ENCODE measurements around the gene GSPT1. TPM values are rescaled to one million over a fixed set of nuclear protein-coding genes. Genes with fewer than 3 reads are reported as not detected.

The GSPT1 gene
- polyA plus RNA-seq, 1 donor from 2014 or later = 31.3 TPM

DNA sequence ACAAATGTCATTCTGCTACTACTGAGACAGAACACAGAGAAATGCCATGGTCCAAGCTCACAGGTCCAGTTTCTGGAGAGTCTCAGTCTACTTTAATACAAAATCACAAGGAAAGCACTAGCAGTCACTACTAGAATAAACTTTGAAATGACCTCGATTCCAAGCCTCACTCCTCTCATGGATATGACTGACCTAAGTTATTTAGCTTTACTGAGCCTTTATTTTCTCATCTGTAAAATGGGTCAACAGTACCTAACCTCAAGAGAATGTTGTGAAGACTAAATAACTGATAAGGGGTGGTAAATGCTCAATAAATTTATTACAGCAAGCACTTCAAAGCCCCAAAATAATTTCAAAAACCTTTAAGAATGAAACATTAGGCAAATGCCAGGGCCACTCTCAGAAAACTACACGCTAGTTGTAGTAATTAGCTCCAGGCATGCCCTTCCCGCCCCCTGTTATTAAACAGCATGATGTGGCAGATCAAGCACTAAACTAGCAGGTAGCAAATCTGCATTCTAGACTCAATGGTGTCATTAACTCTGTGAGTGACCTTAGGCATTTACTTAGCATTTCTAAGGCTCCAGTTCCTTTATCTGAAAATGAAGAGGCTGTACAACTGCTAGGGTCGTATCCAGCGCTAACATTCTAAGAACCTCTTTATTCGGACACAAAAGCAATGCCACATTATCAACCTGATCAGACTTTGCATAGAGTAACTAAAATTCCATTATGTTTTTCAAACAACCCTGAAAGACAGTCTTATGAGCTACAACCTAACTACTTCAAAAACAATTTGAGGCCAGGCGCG, 8.4 kb downstream of the GSPT1 start:
- Histone ChIP-seq H3K9me3 (ENCODE audit: low read length) (no peaks in the 10 kb centered on the region), H3F3A (ENCODE audit: insufficient read depth, low read length, poor library complexity, severe bottlenecking) (peaks cover 4% of the 10 kb centered on the region), H3K9ac (ENCODE audit: low read length) (no peak overlapping the region), H4K20me1 (ENCODE audit: insufficient read depth) (no peaks in the 10 kb centered on the region), H3K36me3 (ENCODE audit: insufficient read depth, low read length) (no peaks in the 10 kb centered on the region), H2AFZ (ENCODE audit: low read depth, low read length) (no peak overlapping the region), H3K4me2 (ENCODE audit: low read length) (no peak overlapping the region), H3K27ac (ENCODE audit: low read length) (no peak overlapping the region), H3K9me2 (ENCODE audit: insufficient read depth, low read length) (no peaks in the 10 kb centered on the region), H3K27me3 (ENCODE audit: insufficient read depth, low read depth, low read length) (no peaks in the 10 kb centered on the region), H3K4me3 (ENCODE audit: low read length) (no peak overlapping the region), H3K79me2 (replicated peaks; ENCODE audit: insufficient read depth, low read length) (peaks cover 61% of the 10 kb centered on the region)
- TF ChIP-seq, protein P1, sequence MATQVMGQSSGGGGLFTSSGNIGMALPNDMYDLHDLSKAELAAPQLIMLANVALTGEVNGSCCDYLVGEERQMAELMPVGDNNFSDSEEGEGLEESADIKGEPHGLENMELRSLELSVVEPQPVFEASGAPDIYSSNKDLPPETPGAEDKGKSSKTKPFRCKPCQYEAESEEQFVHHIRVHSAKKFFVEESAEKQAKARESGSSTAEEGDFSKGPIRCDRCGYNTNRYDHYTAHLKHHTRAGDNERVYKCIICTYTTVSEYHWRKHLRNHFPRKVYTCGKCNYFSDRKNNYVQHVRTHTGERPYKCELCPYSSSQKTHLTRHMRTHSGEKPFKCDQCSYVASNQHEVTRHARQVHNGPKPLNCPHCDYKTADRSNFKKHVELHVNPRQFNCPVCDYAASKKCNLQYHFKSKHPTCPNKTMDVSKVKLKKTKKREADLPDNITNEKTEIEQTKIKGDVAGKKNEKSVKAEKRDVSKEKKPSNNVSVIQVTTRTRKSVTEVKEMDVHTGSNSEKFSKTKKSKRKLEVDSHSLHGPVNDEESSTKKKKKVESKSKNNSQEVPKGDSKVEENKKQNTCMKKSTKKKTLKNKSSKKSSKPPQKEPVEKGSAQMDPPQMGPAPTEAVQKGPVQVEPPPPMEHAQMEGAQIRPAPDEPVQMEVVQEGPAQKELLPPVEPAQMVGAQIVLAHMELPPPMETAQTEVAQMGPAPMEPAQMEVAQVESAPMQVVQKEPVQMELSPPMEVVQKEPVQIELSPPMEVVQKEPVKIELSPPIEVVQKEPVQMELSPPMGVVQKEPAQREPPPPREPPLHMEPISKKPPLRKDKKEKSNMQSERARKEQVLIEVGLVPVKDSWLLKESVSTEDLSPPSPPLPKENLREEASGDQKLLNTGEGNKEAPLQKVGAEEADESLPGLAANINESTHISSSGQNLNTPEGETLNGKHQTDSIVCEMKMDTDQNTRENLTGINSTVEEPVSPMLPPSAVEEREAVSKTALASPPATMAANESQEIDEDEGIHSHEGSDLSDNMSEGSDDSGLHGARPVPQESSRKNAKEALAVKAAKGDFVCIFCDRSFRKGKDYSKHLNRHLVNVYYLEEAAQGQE (IDR thresholded peaks at IDR 0.05; ENCODE audit: borderline replicate concordance) = no peak
- TF ChIP-seq EZH2 (IDR thresholded peaks at IDR 0.05; ENCODE audit: borderline replicate concordance, insufficient read depth, low read length, poor library complexity, severe bottlenecking) (no peak), SMC3 (conservative IDR thresholded peaks at IDR 0.05; ENCODE audit: poor library complexity) (no peak)

DNA sequence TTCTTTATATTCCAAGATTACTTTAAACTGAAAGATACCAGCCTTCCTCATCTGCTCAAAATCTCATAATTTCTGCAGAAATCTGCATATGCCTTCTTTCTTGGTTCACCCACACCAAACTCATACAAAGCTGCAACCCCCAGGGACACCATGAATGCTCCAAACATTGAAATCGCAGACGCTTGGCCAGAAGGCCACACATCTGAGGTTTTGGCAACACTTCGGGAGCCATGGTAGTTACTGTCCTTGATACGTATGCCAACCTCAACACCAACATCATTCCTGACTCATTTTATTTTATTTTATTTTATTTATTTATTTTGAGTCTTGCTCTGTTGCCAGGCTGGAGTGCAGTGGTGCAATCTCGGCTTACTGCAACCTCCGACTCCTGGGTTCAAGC, 11.8 kb downstream of the GSPT1 start:
- no peaks in the 10 kb centered on the region for H3K9me2 ChIP-seq (ENCODE audit: insufficient read depth, low read length)
- H3K9me3 ChIP-seq (ENCODE audit: low read length) = no peaks in the 10 kb centered on the region
- H3K27ac ChIP-seq (ENCODE audit: low read length) = no peak overlapping the region
- H3K36me3 ChIP-seq (ENCODE audit: insufficient read depth, low read length) = no peaks in the 10 kb centered on the region
- TF ChIP-seq RAD21 (conservative IDR thresholded peaks at IDR 0.05) (no peak), MXI1 (conservative IDR thresholded peaks at IDR 0.05; ENCODE audit: poor library complexity, severe bottlenecking) (no peak), SMC3 (conservative IDR thresholded peaks at IDR 0.05; ENCODE audit: poor library complexity) (no peak), EZH2 (IDR thresholded peaks at IDR 0.05; ENCODE audit: borderline replicate concordance, insufficient read depth, low read length, poor library complexity, severe bottlenecking) (no peak), TAF1 (IDR thresholded peaks at IDR 0.05; ENCODE audit: low read depth) (no peak), EP300 (conservative IDR thresholded peaks at IDR 0.05; ENCODE audit: poor library complexity, severe bottlenecking) (no peak), POLR2AphosphoS5 (IDR thresholded peaks at IDR 0.05) (no peak)
- TF ChIP-seq, protein P1 (IDR thresholded peaks at IDR 0.05; ENCODE audit: borderline replicate concordance) = no peak
- TF ChIP-seq, protein P2, sequence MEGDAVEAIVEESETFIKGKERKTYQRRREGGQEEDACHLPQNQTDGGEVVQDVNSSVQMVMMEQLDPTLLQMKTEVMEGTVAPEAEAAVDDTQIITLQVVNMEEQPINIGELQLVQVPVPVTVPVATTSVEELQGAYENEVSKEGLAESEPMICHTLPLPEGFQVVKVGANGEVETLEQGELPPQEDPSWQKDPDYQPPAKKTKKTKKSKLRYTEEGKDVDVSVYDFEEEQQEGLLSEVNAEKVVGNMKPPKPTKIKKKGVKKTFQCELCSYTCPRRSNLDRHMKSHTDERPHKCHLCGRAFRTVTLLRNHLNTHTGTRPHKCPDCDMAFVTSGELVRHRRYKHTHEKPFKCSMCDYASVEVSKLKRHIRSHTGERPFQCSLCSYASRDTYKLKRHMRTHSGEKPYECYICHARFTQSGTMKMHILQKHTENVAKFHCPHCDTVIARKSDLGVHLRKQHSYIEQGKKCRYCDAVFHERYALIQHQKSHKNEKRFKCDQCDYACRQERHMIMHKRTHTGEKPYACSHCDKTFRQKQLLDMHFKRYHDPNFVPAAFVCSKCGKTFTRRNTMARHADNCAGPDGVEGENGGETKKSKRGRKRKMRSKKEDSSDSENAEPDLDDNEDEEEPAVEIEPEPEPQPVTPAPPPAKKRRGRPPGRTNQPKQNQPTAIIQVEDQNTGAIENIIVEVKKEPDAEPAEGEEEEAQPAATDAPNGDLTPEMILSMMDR (IDR thresholded peaks at IDR 0.05; ENCODE audit: poor library complexity, severe bottlenecking) = no peak
- no peak overlapping the region for H3K4me2 ChIP-seq (ENCODE audit: low read length)
- H3K4me3 ChIP-seq (ENCODE audit: low read length) = no peak overlapping the region
- H2AFZ ChIP-seq (ENCODE audit: low read depth, low read length) = no peak overlapping the region
- H3F3A ChIP-seq (ENCODE audit: insufficient read depth, low read length, poor library complexity, severe bottlenecking) = peaks cover 4% of the 10 kb centered on the region
- peaks cover 55% of the 10 kb centered on the region for H3K79me2 ChIP-seq (replicated peaks; ENCODE audit: insufficient read depth, low read length)
- no peaks in the 10 kb centered on the region for H4K20me1 ChIP-seq (ENCODE audit: insufficient read depth)
- H3K9ac ChIP-seq (ENCODE audit: low read length) = no peak overlapping the region
- H3K27me3 ChIP-seq (ENCODE audit: insufficient read depth, low read depth, low read length) = no peaks in the 10 kb centered on the region

All from neural cell (in vitro differentiated cells).